ENCODE results near the gene MYO1B.

Gene MYO1B

GRCh38 chr2:191263050-191263449 is 17.8 kb downstream of the MYO1B start:
- no peak overlapping the region for H3K4me3 ChIP-seq (replicated peaks in 1 of 2; ENCODE audit: low read depth in 2 of 2, low read length in 2 of 2)
- DNase-seq (ENCODE audit: low read depth in 2 of 2) = peak; percentile 21 to 34
- TF ChIP-seq, protein P1, sequence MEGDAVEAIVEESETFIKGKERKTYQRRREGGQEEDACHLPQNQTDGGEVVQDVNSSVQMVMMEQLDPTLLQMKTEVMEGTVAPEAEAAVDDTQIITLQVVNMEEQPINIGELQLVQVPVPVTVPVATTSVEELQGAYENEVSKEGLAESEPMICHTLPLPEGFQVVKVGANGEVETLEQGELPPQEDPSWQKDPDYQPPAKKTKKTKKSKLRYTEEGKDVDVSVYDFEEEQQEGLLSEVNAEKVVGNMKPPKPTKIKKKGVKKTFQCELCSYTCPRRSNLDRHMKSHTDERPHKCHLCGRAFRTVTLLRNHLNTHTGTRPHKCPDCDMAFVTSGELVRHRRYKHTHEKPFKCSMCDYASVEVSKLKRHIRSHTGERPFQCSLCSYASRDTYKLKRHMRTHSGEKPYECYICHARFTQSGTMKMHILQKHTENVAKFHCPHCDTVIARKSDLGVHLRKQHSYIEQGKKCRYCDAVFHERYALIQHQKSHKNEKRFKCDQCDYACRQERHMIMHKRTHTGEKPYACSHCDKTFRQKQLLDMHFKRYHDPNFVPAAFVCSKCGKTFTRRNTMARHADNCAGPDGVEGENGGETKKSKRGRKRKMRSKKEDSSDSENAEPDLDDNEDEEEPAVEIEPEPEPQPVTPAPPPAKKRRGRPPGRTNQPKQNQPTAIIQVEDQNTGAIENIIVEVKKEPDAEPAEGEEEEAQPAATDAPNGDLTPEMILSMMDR (IDR thresholded peaks at IDR 0.05; ENCODE audit: low read depth, low read length) = no peak

DNA sequence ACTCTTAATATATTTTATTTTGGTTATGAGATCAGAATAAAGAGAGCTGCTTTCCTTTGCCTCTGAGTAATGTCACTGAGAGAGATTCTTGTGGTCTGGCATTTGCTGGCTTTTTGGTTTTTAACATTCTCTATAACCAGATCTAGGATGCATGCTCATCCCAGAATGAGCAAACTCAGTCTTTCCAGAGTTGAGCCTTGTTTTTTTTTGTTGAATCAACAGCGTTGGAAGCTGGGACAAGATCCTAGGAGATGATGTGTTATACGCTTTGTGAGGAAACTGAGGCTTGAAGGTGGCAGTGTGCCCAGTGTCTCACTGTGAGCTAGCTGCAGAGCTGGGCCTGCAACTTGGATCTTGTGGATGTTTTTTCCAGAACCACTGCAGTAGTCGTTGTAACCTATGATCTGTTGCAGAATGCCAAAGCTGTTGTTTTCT is 19.5 kb downstream of the MYO1B start:
- DNase-seq (ENCODE audit: low read depth in 2 of 2) = peak; percentile 65 to 88
- no peak overlapping the region for H3K4me3 ChIP-seq (replicated peaks in 1 of 2; ENCODE audit: low read depth in 2 of 2, low read length in 2 of 2)
- TF ChIP-seq, protein P1 (IDR thresholded peaks at IDR 0.05; ENCODE audit: low read depth, low read length) = no peak

DNA sequence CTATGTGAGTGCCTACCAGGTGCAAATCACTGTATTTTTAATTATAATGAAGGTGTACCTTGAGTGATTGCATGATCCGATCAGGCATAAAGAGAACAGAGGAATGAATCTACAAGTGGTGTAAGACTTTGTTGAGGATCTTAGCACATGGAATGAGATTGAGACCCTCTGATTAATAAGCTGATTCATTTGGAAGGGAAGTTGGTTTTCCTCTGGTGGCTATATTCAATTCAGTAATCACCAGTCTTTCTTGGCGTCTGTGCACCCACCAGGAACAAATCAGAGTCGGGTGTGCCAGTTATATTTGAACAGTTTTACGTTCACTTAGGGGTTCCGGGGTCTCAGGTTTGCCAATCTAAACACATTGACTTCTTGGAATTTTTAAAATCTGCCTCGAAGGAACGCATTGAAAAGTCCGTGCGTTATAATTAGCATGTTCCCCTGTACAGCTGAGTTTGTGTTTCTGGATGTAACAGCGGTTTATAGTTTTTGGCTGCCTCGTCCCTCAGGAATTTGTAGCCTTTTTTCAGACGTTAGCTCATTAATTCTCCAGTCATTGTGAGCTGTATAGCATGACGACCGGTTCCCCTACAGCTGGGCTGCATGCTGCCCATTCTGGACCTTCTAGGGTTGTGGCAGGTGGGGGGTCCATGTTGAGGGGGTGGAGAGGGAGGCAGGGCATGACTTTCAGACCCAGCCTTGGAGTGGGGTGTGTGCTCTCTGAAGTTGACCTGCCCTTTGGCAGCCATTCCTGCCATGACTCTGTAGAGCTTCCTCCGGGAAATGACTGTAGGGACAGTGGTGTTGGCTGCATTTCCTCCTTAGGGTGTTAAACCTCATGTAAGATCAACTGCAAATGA is 20.3 kb downstream of the MYO1B start:
- peak overlapping the region in 1 of 2 donors; percentile 7 for H3K4me3 ChIP-seq (replicated peaks in 1 of 2; ENCODE audit: low read depth in 2 of 2, low read length in 2 of 2)
- TF ChIP-seq, protein P1 (IDR thresholded peaks at IDR 0.05; ENCODE audit: low read depth, low read length) = no peak
- peak; percentile 67 to 83 for DNase-seq (ENCODE audit: low read depth in 2 of 2)

DNA sequence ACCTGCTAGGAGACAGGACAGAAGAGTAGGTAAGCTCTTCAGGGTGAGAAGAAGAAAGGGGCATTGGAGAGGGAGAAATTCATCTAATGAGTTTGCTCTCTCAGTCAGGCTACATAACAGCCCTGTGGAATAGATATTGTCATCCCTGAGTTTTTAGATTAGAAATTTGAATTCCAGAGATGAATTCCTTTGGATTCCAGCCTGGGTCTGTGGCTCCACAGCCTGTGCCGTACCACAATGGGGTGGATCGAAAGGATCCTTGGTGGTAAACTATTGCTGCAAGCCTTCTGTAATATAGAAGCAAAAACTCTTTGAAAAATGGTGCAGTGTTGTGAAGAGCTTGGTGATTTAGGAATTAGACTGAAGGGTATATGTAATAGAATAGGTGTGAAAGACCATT is 21.0 kb downstream of the MYO1B start:
- TF ChIP-seq, protein P1 (IDR thresholded peaks at IDR 0.05; ENCODE audit: low read depth, low read length) = no peak
- no peak overlapping the region for H3K4me3 ChIP-seq (replicated peaks in 1 of 2; ENCODE audit: low read depth in 2 of 2, low read length in 2 of 2)
- peak in 1 of 2 donors; percentile 21 for DNase-seq (ENCODE audit: low read depth in 2 of 2)

DNA sequence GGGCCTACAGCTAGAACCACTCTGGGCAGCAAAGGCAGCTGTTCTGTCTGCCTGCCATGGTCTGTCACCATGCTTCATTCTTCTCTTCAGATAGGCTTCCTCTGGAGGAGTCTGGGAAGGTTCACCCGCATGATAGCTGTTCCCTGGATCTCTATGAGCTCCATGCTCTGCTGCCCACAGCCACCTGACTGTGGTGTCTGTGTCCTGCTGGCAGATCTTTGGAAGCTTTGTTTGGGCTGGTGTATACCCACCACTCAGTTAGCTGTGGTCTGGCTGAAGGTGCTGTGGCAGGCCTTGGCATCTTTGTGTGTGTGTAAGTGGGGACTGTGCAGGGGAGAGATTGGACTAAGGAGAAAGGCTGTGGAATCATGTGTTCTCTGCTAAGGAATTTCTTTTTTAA is 23.4 kb downstream of the MYO1B start:
- TF ChIP-seq, protein P1 (IDR thresholded peaks at IDR 0.05; ENCODE audit: low read depth, low read length) = no peak

DNA sequence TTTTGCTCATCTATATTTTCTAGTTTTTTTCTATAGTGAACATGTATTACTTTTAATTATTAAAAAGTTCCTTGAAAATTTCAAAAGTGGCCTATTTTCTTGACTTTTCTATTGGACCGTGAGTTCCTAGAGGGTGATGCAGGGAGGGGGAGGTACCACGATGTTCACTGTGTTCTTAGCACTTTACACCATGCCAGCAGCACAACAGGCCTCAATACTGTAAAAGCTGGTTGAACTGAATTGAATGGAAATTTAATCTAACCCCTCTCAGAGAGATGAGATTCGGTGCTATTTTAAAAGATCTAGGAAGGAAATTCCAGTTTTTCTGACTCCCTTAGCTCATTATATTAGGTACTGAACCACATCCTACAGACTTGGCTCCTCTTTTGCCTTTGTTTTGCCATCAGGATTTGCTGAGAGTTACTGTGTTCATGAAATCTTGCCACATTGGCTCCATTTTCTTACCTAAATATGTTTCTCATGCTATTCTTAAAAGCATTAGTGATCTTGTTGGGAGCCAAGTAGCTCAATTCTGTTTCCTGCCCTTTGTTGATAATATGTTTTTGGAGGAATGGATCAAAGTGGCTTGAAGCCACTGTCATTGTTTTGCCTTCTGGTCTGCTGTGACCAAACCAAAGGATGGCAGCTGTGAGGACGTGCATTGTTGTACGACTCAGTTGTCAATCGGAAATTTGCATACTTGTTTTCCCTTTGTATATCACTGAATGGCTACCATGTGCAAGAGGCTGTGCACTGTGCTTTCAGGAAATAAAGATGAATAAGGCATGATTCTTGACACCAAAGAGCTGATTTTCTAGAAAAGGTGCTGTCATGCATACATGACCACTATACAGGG is 25.3 kb downstream of the MYO1B start:
- peak in 1 of 2 donors; percentile 6 for DNase-seq (ENCODE audit: low read depth in 2 of 2)
- TF ChIP-seq, protein P1 (IDR thresholded peaks at IDR 0.05; ENCODE audit: low read depth, low read length) = no peak
- H3K4me3 ChIP-seq (replicated peaks in 1 of 2; ENCODE audit: low read depth in 2 of 2, low read length in 2 of 2) = no peak overlapping the region

More for the DNA sequence above, 23.4 kb downstream of the MYO1B start:
- no peak for DNase-seq (ENCODE audit: low read depth in 2 of 2)
- no peak overlapping the region for H3K4me3 ChIP-seq (replicated peaks in 1 of 2; ENCODE audit: low read depth in 2 of 2, low read length in 2 of 2)
